Measurements from ENCODE around the gene STARD4.

Gene STARD4

GRCh38 chr5:111528056-111528455, 15.7 kb upstream of the STARD4 start:
- no peak for DNase-seq (ENCODE audit: low read depth)
- TF ChIP-seq CTCF (IDR thresholded peaks at IDR 0.05; ENCODE audit: low read depth, low read length, missing control alignments) = no peak
- H3K4me3 ChIP-seq (ENCODE audit: low read depth, low read length) = no peak overlapping the region

GRCh38 chr5:111520908-111521307, 8.6 kb upstream of the STARD4 start:
- H3K4me3 ChIP-seq (ENCODE audit: low read depth, low read length) = no peak overlapping the region
- no peak for DNase-seq (ENCODE audit: low read depth)
- TF ChIP-seq CTCF (IDR thresholded peaks at IDR 0.05; ENCODE audit: low read depth, low read length, missing control alignments) = no peak

- no peak for DNase-seq (ENCODE audit: low read depth)
- H3K4me3 ChIP-seq (ENCODE audit: low read depth, low read length) = no peak overlapping the region
- TF ChIP-seq CTCF (IDR thresholded peaks at IDR 0.05; ENCODE audit: low read depth, low read length, missing control alignments) = no peak
Measured at GRCh38 chr5:111518777-111519176, 6.4 kb upstream of the STARD4 start.

GRCh38 chr5:111517853-111518501, 5.6 kb upstream of the STARD4 start:
- no peak for TF ChIP-seq CTCF (IDR thresholded peaks at IDR 0.05; ENCODE audit: low read depth, low read length, missing control alignments)
- H3K4me3 ChIP-seq (ENCODE audit: low read depth, low read length) = no peak overlapping the region
- DNase-seq (ENCODE audit: low read depth) = no peak

GRCh38 chr5:111514087-111514486, 1.8 kb upstream of the STARD4 start:
- H3K4me3 ChIP-seq (ENCODE audit: low read depth, low read length) = no peak overlapping the region
- no peak for TF ChIP-seq CTCF (IDR thresholded peaks at IDR 0.05; ENCODE audit: low read depth, low read length, missing control alignments)
- no peak for DNase-seq (ENCODE audit: low read depth)

- TF ChIP-seq CTCF (IDR thresholded peaks at IDR 0.05; ENCODE audit: low read depth, low read length, missing control alignments) = no peak
- peak overlapping the region; percentile 94 for H3K4me3 ChIP-seq (ENCODE audit: low read depth, low read length)
- DNase-seq (ENCODE audit: low read depth) = no peak
Measured at GRCh38 chr5:111513131-111513520, 791 bp upstream of the STARD4 start.

GRCh38 chr5:111511831-111512374, 432 bp downstream of the STARD4 start:
- no peak for DNase-seq (ENCODE audit: low read depth)
- TF ChIP-seq CTCF (IDR thresholded peaks at IDR 0.05; ENCODE audit: low read depth, low read length, missing control alignments) = no peak
- H3K4me3 ChIP-seq (ENCODE audit: low read depth, low read length) = peak overlapping the region; percentile 94

Data from GM12864 (cell line).